PC-3 (cell line): ENCODE measurements around the gene DNAH10. TPM values are rescaled to one million over a fixed set of nuclear protein-coding genes. Genes with fewer than 3 reads are reported as not detected.

Experiments
- ATAC-seq: fragments of 200-7000 bp; cut with Tn5 transposase; 2 replicates; pipeline ENCODE4 v1.9.1; 2020; ENCODE audit warnings: mild to moderate bottlenecking, moderate library complexity
- BruUV-seq: library from RNA; stranded (reverse); fragments of 400-500 nt; replicated peaks from 2 replicates; lab custom pipeline; 2021; lab: Mats Ljungman, UMichigan
- CTCF ChIA-PET: fragments of 300-600 bp; sonication (Branson Sonifier 250); formaldehyde crosslinking; loops from one replicate; lab custom pipeline; 2022; ENCODE audit warnings: antibody characterized with exemption; lab: Charles Lee
- POLR2A ChIA-PET: fragments of 300-600 bp; sonication (Branson Sonifier 250); formaldehyde crosslinking; loops from one replicate; lab custom pipeline; 2022; ENCODE audit warnings: antibody characterized with exemption; ENCODE audit not compliant: unreplicated experiment; lab: Charles Lee
- DNase-seq: peaks from one replicate; pipeline ENCODE4 v3.0.0-alpha.2; 2015
- H2AFZ ChIP-seq: fragments of 300-600 bp; sonication (generic); 2 replicates; pipeline ENCODE4 v1.6.0; 2016; ENCODE audit warnings: antibody characterized with exemption, low read length
- H3F3A ChIP-seq: fragments of 300-600 bp; sonication (generic); one replicate; pipeline ENCODE4 v1.6.0; 2017; ENCODE audit warnings: antibody characterized with exemption, low read length, control low read depth, mild to moderate bottlenecking; ENCODE audit not compliant: unreplicated experiment
- H3K27ac ChIP-seq: fragments of 300-600 bp; sonication (generic); 2 replicates; pipeline ENCODE4 v1.5.1; 2016; ENCODE audit warnings: mild to moderate bottlenecking, low read length
- H3K27me3 ChIP-seq: fragments of 300-600 bp; sonication (generic); 2 replicates; pipeline ENCODE4 v1.6.1; 2016; ENCODE audit warnings: low read length, mixed read lengths
- H3K36me3 ChIP-seq: fragments of 300-600 bp; sonication (generic); 2 replicates; pipeline ENCODE4 v1.6.1; 2016; ENCODE audit warnings: low read depth, mixed run types, low read length, mixed read lengths
- H3K4me1 ChIP-seq: fragments of 300-600 bp; sonication (generic); 2 replicates; pipeline ENCODE4 v1.5.1; 2016; ENCODE audit warnings: low read length; ENCODE audit not compliant: insufficient read depth
- H3K4me2 ChIP-seq: fragments of 300-600 bp; sonication (generic); 2 replicates; pipeline ENCODE4 v1.6.0; 2016; ENCODE audit warnings: low read length
- H3K4me3 ChIP-seq: fragments of 300-600 bp; sonication (generic); 2 replicates; pipeline ENCODE4 v1.5.1; 2016; ENCODE audit warnings: mild to moderate bottlenecking, low read length, mixed read lengths
- H3K79me2 ChIP-seq: fragments of 300-600 bp; sonication (generic); 2 replicates; pipeline ENCODE4 v1.6.1; 2017; ENCODE audit warnings: low read length, mixed read lengths
- H3K9ac ChIP-seq: fragments of 300-600 bp; sonication (generic); 2 replicates; pipeline ENCODE4 v1.6.0; 2016; ENCODE audit warnings: mild to moderate bottlenecking, low read length
- H3K9me2 ChIP-seq: fragments of 300-600 bp; sonication (generic); replicated peaks from 2 replicates; pipeline ENCODE4 v1.6.1; 2016; ENCODE audit warnings: mixed run types, low read length, mixed read lengths
- H3K9me3 ChIP-seq: fragments of 300-600 bp; sonication (generic); 2 replicates; pipeline ENCODE4 v1.6.1; 2016; ENCODE audit warnings: low read length, mixed read lengths
- H4K20me1 ChIP-seq: fragments of 300-600 bp; sonication (generic); 2 replicates; pipeline ENCODE4 v1.6.1; 2016; ENCODE audit warnings: low read length, mixed read lengths
- EZH2 ChIP-seq: fragments of 300-600 bp; sonication (generic); IDR thresholded peaks from one replicate; pipeline ENCODE4 v1.6.1; 2017; ENCODE audit warnings: antibody characterized with exemption, mild to moderate bottlenecking, low read length; ENCODE audit not compliant: unreplicated experiment
- EZH2phosphoT487 ChIP-seq: fragments of 300-600 bp; sonication (generic); IDR thresholded peaks from 2 replicates; pipeline ENCODE4 v1.6.1; 2018; ENCODE audit warnings: mild to moderate bottlenecking, antibody characterized with exemption, low read length, borderline replicate concordance
- intact Hi-C: fragments of 100-400 bp; cut with micrococcal nuclease; formaldehyde crosslinking; loops from 2 replicates; pipeline ENCODE4 v1.9.0; 2023
- total RNA-seq: library from RNA; depleted of rRNA; stranded (reverse); fragments of >200 nt; gene quantifications from 2 replicates; pipeline ENCODE4 v1.2.3, GENCODE V29; 2014
- TF ChIP-seq, protein P1 (sequence below): fragments of 300-600 bp; sonication (generic); conservative IDR thresholded peaks from 2 replicates; pipeline ENCODE4 v1.5.1; 2017; ENCODE audit warnings: antibody characterized with exemption, low read depth, mild to moderate bottlenecking, low read length

The DNAH10 gene
- total RNA-seq, 1 experiment from 2014 or later = 0.15 TPM

- H3K9me3 ChIP-seq = no peaks in the 10 kb centered on the region
- no peaks in the 10 kb centered on the region for H4K20me1 ChIP-seq
- H2AFZ ChIP-seq = no peak overlapping the region
- no peaks in the 10 kb centered on the region for H3F3A ChIP-seq
- H3K4me1 ChIP-seq = no peaks in the 10 kb centered on the region
- no peaks in the 10 kb centered on the region for H3K36me3 ChIP-seq
- DNase-seq (no peak), ATAC-seq (no peak)
- CTCF ChIA-PET = no interaction called here
- H3K4me2 ChIP-seq = no peak overlapping the region
- no TSS peak for BruUV-seq
- intact Hi-C loops = no loop called here
- H3K4me3 ChIP-seq = no peak overlapping the region
- POLR2A ChIA-PET = no interaction called here
- peaks cover 5% of the 10 kb centered on the region; the same call in 1 of the 2 replicates for H3K27me3 ChIP-seq
- no peak overlapping the region for H3K9ac ChIP-seq
- H3K79me2 ChIP-seq = no peaks in the 10 kb centered on the region
- TF ChIP-seq EZH2phosphoT487 (no peak), EZH2 (no peak)
- TF ChIP-seq, protein P1, sequence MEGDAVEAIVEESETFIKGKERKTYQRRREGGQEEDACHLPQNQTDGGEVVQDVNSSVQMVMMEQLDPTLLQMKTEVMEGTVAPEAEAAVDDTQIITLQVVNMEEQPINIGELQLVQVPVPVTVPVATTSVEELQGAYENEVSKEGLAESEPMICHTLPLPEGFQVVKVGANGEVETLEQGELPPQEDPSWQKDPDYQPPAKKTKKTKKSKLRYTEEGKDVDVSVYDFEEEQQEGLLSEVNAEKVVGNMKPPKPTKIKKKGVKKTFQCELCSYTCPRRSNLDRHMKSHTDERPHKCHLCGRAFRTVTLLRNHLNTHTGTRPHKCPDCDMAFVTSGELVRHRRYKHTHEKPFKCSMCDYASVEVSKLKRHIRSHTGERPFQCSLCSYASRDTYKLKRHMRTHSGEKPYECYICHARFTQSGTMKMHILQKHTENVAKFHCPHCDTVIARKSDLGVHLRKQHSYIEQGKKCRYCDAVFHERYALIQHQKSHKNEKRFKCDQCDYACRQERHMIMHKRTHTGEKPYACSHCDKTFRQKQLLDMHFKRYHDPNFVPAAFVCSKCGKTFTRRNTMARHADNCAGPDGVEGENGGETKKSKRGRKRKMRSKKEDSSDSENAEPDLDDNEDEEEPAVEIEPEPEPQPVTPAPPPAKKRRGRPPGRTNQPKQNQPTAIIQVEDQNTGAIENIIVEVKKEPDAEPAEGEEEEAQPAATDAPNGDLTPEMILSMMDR = no peak
- no peak overlapping the region for H3K27ac ChIP-seq
- H3K9me2 ChIP-seq = no peaks in the 10 kb centered on the region
Measured at GRCh38 chr12:123923038-123923437, 160.9 kb downstream of the DNAH10 start.

DNA sequence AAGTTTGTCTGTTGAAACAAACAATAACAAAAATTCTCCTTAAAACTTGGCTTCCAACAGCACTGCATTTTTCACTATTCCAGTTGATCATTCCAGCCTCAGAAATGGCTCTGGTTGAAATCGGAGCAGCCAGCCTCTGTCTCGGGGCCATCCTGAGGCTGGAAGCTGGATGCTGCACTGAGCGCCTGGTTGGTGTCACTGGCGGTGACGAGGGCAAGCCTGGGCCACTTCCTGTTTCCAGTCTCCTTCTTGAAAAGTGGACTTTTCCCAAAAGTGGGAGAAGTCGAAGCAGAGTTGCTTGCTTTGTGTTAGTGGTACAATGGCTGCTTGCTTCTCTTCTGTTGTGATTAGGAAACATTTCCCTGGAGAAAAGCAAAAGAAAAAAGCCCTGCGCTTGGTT lies 161.8 kb downstream of the DNAH10 start:
- DNase-seq (no peak), ATAC-seq (no peak)
- TF ChIP-seq, protein P1 = no peak
- ChIA-PET POLR2A (no interaction called here), CTCF (no interaction called here)
- H3K27me3 ChIP-seq = peaks cover 5% of the 10 kb centered on the region; the same call in 1 of the 2 replicates
- H3K9me2 ChIP-seq = no peaks in the 10 kb centered on the region
- no peak overlapping the region for H3K9ac ChIP-seq
- no peak overlapping the region for H3K4me3 ChIP-seq
- H3K36me3 ChIP-seq = no peaks in the 10 kb centered on the region
- H3K9me3 ChIP-seq = no peaks in the 10 kb centered on the region
- no peak overlapping the region for H2AFZ ChIP-seq
- H3K79me2 ChIP-seq = no peaks in the 10 kb centered on the region
- H3F3A ChIP-seq = no peaks in the 10 kb centered on the region
- no peak overlapping the region for H3K27ac ChIP-seq
- H4K20me1 ChIP-seq = no peaks in the 10 kb centered on the region
- H3K4me1 ChIP-seq = no peaks in the 10 kb centered on the region
- no TSS peak for BruUV-seq
- H3K4me2 ChIP-seq = no peak overlapping the region
- intact Hi-C loops = no loop called here

GRCh38 chr12:123924539-123924938 lies 162.4 kb downstream of the DNAH10 start:
- TF ChIP-seq, protein P1 = no peak
- TF ChIP-seq EZH2 (no peak), EZH2phosphoT487 (no peak)
- Histone ChIP-seq H4K20me1 (no peaks in the 10 kb centered on the region), H3K9me3 (no peaks in the 10 kb centered on the region), H3K79me2 (no peaks in the 10 kb centered on the region), H3K36me3 (no peaks in the 10 kb centered on the region), H3K4me3 (no peak overlapping the region), H3K27ac (no peak overlapping the region), H3K4me2 (no peak overlapping the region), H3K9me2 (no peaks in the 10 kb centered on the region), H3K27me3 (peaks cover 5% of the 10 kb centered on the region; the same call in 1 of the 2 replicates), H2AFZ (no peak overlapping the region), H3K4me1 (no peaks in the 10 kb centered on the region), H3F3A (no peaks in the 10 kb centered on the region), H3K9ac (no peak overlapping the region)
- no TSS peak for BruUV-seq
- DNase-seq (no peak), ATAC-seq (no peak)
- CTCF ChIA-PET = no interaction called here
- POLR2A ChIA-PET = no interaction called here
- intact Hi-C loops = no loop called here
